ENCODE results near the gene RNMT.
A peak's percentile ranks its signal among the peaks of the same experiment; 100 is the strongest.

The RNMT gene

DNA sequence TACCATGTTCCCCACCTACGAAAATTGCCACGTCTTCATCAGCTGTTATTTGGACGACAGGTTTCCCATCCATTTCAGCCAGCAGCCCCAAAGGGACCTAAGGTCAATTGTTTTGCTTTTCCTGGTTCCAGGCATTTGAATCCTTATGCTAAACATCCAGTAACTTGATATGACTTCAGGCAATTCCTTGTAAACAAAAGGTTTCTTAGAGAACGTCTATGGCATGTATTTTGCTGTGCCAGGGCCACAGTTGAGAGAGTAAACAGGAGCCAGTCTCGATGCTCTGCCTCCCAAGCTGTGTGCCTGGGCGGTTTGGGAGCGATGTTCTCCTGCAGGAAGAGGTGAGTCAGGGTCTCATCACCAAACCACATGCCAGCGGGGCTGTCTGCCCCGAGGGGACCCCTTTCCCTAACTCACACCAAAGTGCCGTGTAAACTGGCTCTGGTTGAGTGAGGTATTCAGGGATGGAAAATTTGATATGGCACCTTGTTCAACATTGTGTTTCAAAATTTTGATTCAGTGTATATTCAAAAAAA lies 84.5 kb downstream of the RNMT start:
- peak; percentile 32 for FAIRE-seq
- no peak for DNase-seq (ENCODE audit: low spot score)

DNA sequence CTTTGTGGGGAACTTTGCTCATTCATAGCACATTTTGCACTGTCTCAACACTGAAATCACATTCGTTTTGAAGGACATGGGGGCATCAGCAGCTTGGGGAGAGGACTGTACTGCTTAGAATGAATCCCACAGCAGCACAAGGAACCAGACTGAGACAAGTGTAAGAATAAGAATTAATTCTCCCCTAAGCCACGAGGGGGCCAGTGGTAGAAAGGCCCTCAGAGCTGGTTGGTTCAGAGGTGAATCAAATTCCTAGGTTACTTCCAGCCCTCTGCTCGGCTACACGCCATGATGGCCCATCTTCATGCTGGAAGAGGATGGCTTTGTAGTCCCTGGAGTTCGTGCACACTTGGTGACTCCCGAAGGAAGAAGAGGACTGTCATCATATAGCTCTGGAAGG lies 85.5 kb downstream of the RNMT start:
- FAIRE-seq, result peak; percentile 87
- peak; percentile 82 for DNase-seq (ENCODE audit: low spot score)

DNA sequence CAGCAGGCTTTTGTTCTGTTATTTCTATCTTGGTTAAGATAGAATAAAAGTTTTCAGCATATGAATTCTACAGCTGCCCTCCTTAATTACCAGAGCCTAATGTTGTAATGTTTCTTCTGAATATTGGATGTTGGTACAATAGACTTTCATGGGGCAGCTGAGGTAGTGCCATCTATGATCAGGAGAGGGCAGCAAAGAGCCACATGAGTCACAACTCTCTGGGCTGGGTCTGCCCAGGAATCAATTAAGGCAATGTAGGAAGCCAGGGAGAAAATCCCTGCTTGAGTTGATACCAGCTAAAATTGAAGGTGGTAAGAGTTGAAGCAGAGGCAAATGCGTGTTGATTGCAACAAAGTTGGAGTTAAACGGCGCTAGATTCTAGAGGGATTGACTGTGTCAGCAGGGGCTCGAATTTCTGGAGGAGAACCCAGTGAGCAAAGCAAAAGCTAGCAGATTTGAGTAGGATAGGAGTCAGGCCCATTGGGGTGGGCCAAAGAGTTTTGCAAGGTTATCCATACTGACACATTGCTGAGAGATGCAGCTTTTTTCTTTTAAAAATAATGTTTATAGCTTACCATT lies 86.9 kb downstream of the RNMT start:
- FAIRE-seq (peak; percentile 97), DNase-seq (ENCODE audit: low spot score) (peak; percentile 95)
